HEK293 (cell line): ENCODE results near the gene TCEA3.

ENCODE experiments used
- ATF2 ChIP-seq: fragments of 450-650 bp; formaldehyde crosslinking; IDR thresholded peaks from 2 replicates; pipeline ENCODE4 v1.5.1; 2016; ENCODE audit warnings: missing biosample characterization, missing genetic modification characterization, low read depth
- CTCF ChIP-seq: fragments of 450-650 bp; formaldehyde crosslinking; IDR thresholded peaks from 2 replicates; pipeline ENCODE4 v1.5.1; 2016; ENCODE audit warnings: missing biosample characterization, missing genetic modification characterization
- HOXD13 ChIP-seq: sonication (generic); formaldehyde crosslinking; IDR thresholded peaks from 2 replicates; pipeline ENCODE4 v1.8.0; 2022; ENCODE audit warnings: missing genetic modification reagents, borderline replicate concordance
- PATZ1 ChIP-seq: fragments of 450-650 bp; formaldehyde crosslinking; IDR thresholded peaks from 2 replicates; pipeline ENCODE4 v1.5.1; 2016; ENCODE audit warnings: missing biosample characterization, missing genetic modification characterization
- ZBTB1 ChIP-seq: fragments of 450-650 bp; formaldehyde crosslinking; IDR thresholded peaks from 2 replicates; pipeline ENCODE4 v1.5.1; 2016; ENCODE audit warnings: missing biosample characterization, missing genetic modification characterization
- ZNF2 ChIP-seq: fragments of 450-650 bp; formaldehyde crosslinking; IDR thresholded peaks from 2 replicates; pipeline ENCODE4 v1.5.1; 2016; ENCODE audit warnings: missing biosample characterization, missing genetic modification characterization
- ZNF394 ChIP-seq: fragments of 450-650 bp; formaldehyde crosslinking; IDR thresholded peaks from 2 replicates; pipeline ENCODE4 v1.5.1; 2016; ENCODE audit warnings: missing biosample characterization, missing genetic modification characterization, mild to moderate bottlenecking, moderate library complexity, borderline replicate concordance
- ZSCAN16 ChIP-seq: fragments of 450-650 bp; formaldehyde crosslinking; IDR thresholded peaks from 2 replicates; pipeline ENCODE4 v1.5.1; 2016; ENCODE audit warnings: missing biosample characterization, missing genetic modification characterization
- ZSCAN4 ChIP-seq: fragments of 450-650 bp; formaldehyde crosslinking; IDR thresholded peaks from 2 replicates; pipeline ENCODE4 v1.5.1; 2017; ENCODE audit warnings: missing biosample characterization, missing genetic modification characterization

GRCh38 chr1:23449306-23449705 lies 24.8 kb upstream of the TCEA3 start:
- TF ChIP-seq PATZ1 (tag by site-specific recombination) (no peak), HOXD13 (CRISPR knock-in tag) (no peak), ZNF394 (tag by site-specific recombination) (no peak), ZSCAN4 (tag by site-specific recombination) (no peak), ZBTB1 (tag by site-specific recombination) (no peak), ATF2 (tag by site-specific recombination) (no peak), ZNF2 (no peak), CTCF (no peak), ZSCAN16 (no peak)
